HepG2 (cell line): ENCODE measurements around the gene SNAI1. TPM values are rescaled to one million over a fixed set of nuclear protein-coding genes. Genes with fewer than 3 reads are reported as not detected.
A peak's percentile ranks its signal among the peaks of the same experiment; 100 is the strongest.

Source experiments
- BRD4 ChIP-seq: sonication (generic); formaldehyde crosslinking; IDR thresholded peaks from 2 replicates; pipeline ENCODE4 v1.4.0; 2020; ENCODE audit warnings: missing genetic modification reagents
- CBX2 ChIP-seq, 2 experiments: fragments of 200-600 bp in 1 of 2; sonication (generic); formaldehyde crosslinking in 1 of 2; IDR thresholded peaks; 2 replicates each; pipeline versions ENCODE4 v1.7.0 to v1.8.1; 2018 to 2022; ENCODE audit warnings: low read depth in 2 of 2, low read length in 1 of 2, mild to moderate bottlenecking in 1 of 2, missing genetic modification reagents in 1 of 2
- CHD2 ChIP-seq: IDR thresholded peaks from 2 replicates; pipeline ENCODE4 v1.6.1; 2011; ENCODE audit warnings: low read depth, low read length, improper control_type of control experiment
- ERF ChIP-seq: IDR thresholded peaks from 2 replicates; pipeline ENCODE4 v1.6.1; 2018; ENCODE audit warnings: missing biosample characterization, missing genetic modification reagents
- FIP1L1 ChIP-seq: fragments of 200-400 bp; formaldehyde crosslinking; IDR thresholded peaks from 2 replicates; pipeline ENCODE4 v1.6.1; 2018; ENCODE audit warnings: low read depth, mild to moderate bottlenecking, low read length, moderate library complexity, borderline replicate concordance; ENCODE audit not compliant: insufficient read depth
- FOSL2 ChIP-seq: sonication (generic); formaldehyde crosslinking; IDR thresholded peaks from 2 replicates; pipeline ENCODE4 v1.4.0; 2020; ENCODE audit warnings: missing genetic modification reagents
- FUBP1 ChIP-seq: sonication (generic); formaldehyde crosslinking; IDR thresholded peaks from 2 replicates; pipeline ENCODE4 v1.5.1; 2020; ENCODE audit warnings: missing genetic modification reagents, mild to moderate bottlenecking, borderline replicate concordance
- GTF3A ChIP-seq: sonication (generic); formaldehyde crosslinking; conservative IDR thresholded peaks from 2 replicates; pipeline ENCODE4 v1.4.0; 2020; ENCODE audit warnings: mild to moderate bottlenecking, missing genetic modification reagents
- MLLT10 ChIP-seq: sonication (generic); formaldehyde crosslinking; IDR thresholded peaks from 2 replicates; pipeline ENCODE4 v1.4.0; 2020; ENCODE audit warnings: missing genetic modification reagents
- MLX ChIP-seq: IDR thresholded peaks from 2 replicates; pipeline ENCODE4 v1.6.1; 2016
- NR1H2 ChIP-seq: sonication (generic); formaldehyde crosslinking; IDR thresholded peaks from 2 replicates; pipeline ENCODE4 v1.8.1; 2022; ENCODE audit warnings: low read depth, missing genetic modification reagents, borderline replicate concordance
- REPIN1 ChIP-seq: sonication (generic); formaldehyde crosslinking; IDR thresholded peaks from 2 replicates; pipeline ENCODE4 v1.8.0; 2022; ENCODE audit warnings: missing genetic modification reagents, low read depth, mild to moderate bottlenecking, borderline replicate concordance
- SRF ChIP-seq: IDR thresholded peaks from 2 replicates; pipeline ENCODE4 v1.6.1; 2011; ENCODE audit warnings: mild to moderate bottlenecking, low read depth, low read length, moderate library complexity
- SYNCRIP ChIP-seq: fragments of 200-400 bp; formaldehyde crosslinking; IDR thresholded peaks from 2 replicates; pipeline ENCODE4 v1.6.1; 2018; ENCODE audit warnings: mild to moderate bottlenecking, low read depth, low read length; ENCODE audit not compliant: insufficient read depth
- ZHX1 ChIP-seq: sonication (generic); formaldehyde crosslinking; IDR thresholded peaks from 2 replicates; pipeline ENCODE4 v1.8.1; 2022; ENCODE audit warnings: low read depth, mild to moderate bottlenecking, missing genetic modification reagents
- ZMYM4 ChIP-seq: sonication (generic); formaldehyde crosslinking; IDR thresholded peaks from 2 replicates; pipeline ENCODE4 v1.8.1; 2023; ENCODE audit warnings: mild to moderate bottlenecking, missing genetic modification reagents
- ZNF30 ChIP-seq: sonication (generic); formaldehyde crosslinking; IDR thresholded peaks from 2 replicates; pipeline ENCODE4 v1.5.0; 2020; ENCODE audit warnings: mild to moderate bottlenecking, missing genetic modification reagents
- ZNF33A ChIP-seq: sonication (generic); formaldehyde crosslinking; IDR thresholded peaks from 2 replicates; pipeline ENCODE4 v1.5.1; 2020; ENCODE audit warnings: missing genetic modification reagents, mild to moderate bottlenecking, moderate library complexity, borderline replicate concordance
- ZNF552 ChIP-seq: sonication (generic); formaldehyde crosslinking; IDR thresholded peaks from 2 replicates; pipeline ENCODE4 v1.9.0; 2022; ENCODE audit warnings: missing genetic modification reagents, mild to moderate bottlenecking, borderline replicate concordance
- ZNF570 ChIP-seq: sonication (generic); formaldehyde crosslinking; IDR thresholded peaks from 2 replicates; pipeline ENCODE4 v1.4.0; 2020; ENCODE audit warnings: mild to moderate bottlenecking, missing genetic modification reagents, borderline replicate concordance
- ZNF766 ChIP-seq: sonication (generic); formaldehyde crosslinking; IDR thresholded peaks from 2 replicates; pipeline ENCODE4 v1.5.0; 2020; ENCODE audit warnings: missing genetic modification reagents, borderline replicate concordance
- ZNF841 ChIP-seq: sonication (generic); formaldehyde crosslinking; IDR thresholded peaks from 2 replicates; pipeline ENCODE4 v1.8.1; 2023; ENCODE audit warnings: missing genetic modification reagents, borderline replicate concordance
- polyA plus RNA-seq, 8 experiments: library from polyadenylated mRNA; depleted of rRNA in 3 of 8; stranded (reverse) in 7 of 8; unstranded in 1 of 8; fragments of >200 nt; fragmentation: Illumina TruSeq in 4 of 8; extraction: Trizol in 4 of 8; gene quantifications; 2 replicates each; pipeline versions ENCODE4 v1.2.1 to v1.2.3, GENCODE V29; 2011 to 2016; ENCODE audit warnings: low read depth in 4 of 8, missing spikeins in 1 of 8, mixed read lengths in 1 of 8; ENCODE audit not compliant: insufficient read depth in 1 of 8
- total RNA-seq, 5 experiments: library from RNA; depleted of rRNA; stranded (reverse); fragments of >200 nt; fragmentation: Illumina TruSeq; extraction: Trizol; gene quantifications; 2 replicates each; pipeline ENCODE4 v1.2.3, GENCODE V29; 2016; ENCODE audit warnings: low read depth in 1 of 5
- TF ChIP-seq, protein P1 (sequence below): sonication (generic); formaldehyde crosslinking; IDR thresholded peaks from 2 replicates; pipeline ENCODE4 v1.5.0; 2020; ENCODE audit warnings: mild to moderate bottlenecking, missing genetic modification reagents

Gene SNAI1
- total and polyA plus RNA-seq, 2 of the 13 experiments (the other 11 are each of a cell fraction or from before 2014, with no cell fraction given) = 1.3 to 1.4 TPM

GRCh38 chr20:49965781-49966305 lies 16.9 kb upstream of the SNAI1 start (continued):
- TF ChIP-seq GTF3A (no peak), ZNF30 (CRISPR knock-in tag) (no peak), ERF (no peak), ZMYM4 (no peak), SYNCRIP (no peak), REPIN1 (CRISPR knock-in tag) (no peak), ZNF33A (CRISPR knock-in tag) (no peak), ZNF552 (CRISPR knock-in tag) (no peak), FOSL2 (CRISPR knock-in tag) (peak; percentile 6; the same call in 1 of the 2 replicates), CBX2 (IDR thresholded peaks at IDR 0.05; ENCODE audit: low read depth, low read length) (no peak), CBX2 (CRISPR knock-in tag; IDR thresholded peaks at IDR 0.05; ENCODE audit: low read depth) (no peak), ZNF570 (CRISPR knock-in tag) (no peak), ZHX1 (CRISPR knock-in tag) (no peak), CHD2 (no peak), MLX (no peak), ZNF841 (CRISPR knock-in tag) (no peak), FUBP1 (no peak), NR1H2 (CRISPR knock-in tag) (no peak), MLLT10 (CRISPR knock-in tag) (no peak), FIP1L1 (no peak), BRD4 (no peak), ZNF766 (no peak), SRF (peak; percentile 64)
- TF ChIP-seq, protein P1, sequence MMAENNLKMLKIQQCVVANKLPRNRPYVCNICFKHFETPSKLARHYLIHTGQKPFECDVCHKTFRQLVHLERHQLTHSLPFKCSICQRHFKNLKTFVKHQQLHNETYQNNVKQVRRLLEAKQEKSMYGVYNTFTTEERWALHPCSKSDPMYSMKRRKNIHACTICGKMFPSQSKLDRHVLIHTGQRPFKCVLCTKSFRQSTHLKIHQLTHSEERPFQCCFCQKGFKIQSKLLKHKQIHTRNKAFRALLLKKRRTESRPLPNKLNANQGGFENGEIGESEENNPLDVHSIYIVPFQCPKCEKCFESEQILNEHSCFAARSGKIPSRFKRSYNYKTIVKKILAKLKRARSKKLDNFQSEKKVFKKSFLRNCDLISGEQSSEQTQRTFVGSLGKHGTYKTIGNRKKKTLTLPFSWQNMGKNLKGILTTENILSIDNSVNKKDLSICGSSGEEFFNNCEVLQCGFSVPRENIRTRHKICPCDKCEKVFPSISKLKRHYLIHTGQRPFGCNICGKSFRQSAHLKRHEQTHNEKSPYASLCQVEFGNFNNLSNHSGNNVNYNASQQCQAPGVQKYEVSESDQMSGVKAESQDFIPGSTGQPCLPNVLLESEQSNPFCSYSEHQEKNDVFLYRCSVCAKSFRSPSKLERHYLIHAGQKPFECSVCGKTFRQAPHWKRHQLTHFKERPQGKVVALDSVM (CRISPR knock-in tag) = no peak
